GM12878 (cell line): ENCODE results near the gene SCUBE2. TPM values are rescaled to one million over a fixed set of nuclear protein-coding genes. Genes with fewer than 3 reads are reported as not detected.

Source experiments
- ATAC-seq: fragments of 200-7000 bp; cut with Tn5 transposase; 3 replicates; pipeline ENCODE4 v1.9.1; 2020; ENCODE audit warnings: mild to moderate bottlenecking, moderate library complexity
- BruUV-seq: library from RNA; stranded (reverse); fragments of 400-500 nt; replicated peaks from 2 replicates; lab custom pipeline; 2021; lab: Mats Ljungman, UMichigan
- CTCF ChIA-PET: fragments of 300-600 bp; sonication (Branson Sonifier 250); formaldehyde crosslinking; extraction: SDS; loops from one replicate; lab custom pipeline; 2021; ENCODE audit warnings: inconsistent platforms; lab: Yijun Ruan, JAX
- POLR2A ChIA-PET: fragments of 350-600 bp; formaldehyde crosslinking; extraction: SDS; loops from one replicate; lab custom pipeline; 2021; ENCODE audit warnings: inconsistent platforms; lab: Charles Lee
- RAD21 ChIA-PET: fragments of 300-600 bp; sonication (Branson Sonifier 250); formaldehyde crosslinking; loops from one replicate; lab custom pipeline; 2023; ENCODE audit warnings: antibody characterized with exemption; ENCODE audit not compliant: unreplicated experiment; lab: Charles Lee
- SMC1A ChIA-PET: fragments of 300-600 bp; sonication (Branson Sonifier 250); formaldehyde crosslinking; loops from one replicate; lab custom pipeline; 2023; ENCODE audit not compliant: unreplicated experiment, uncharacterized antibody; lab: Charles Lee
- DNase-seq: peaks from one replicate; pipeline ENCODE4 v3.0.0-alpha.2; 2011; ENCODE audit warnings: low read depth, low spot score
- FAIRE-seq: peaks from 3 replicates; lab custom pipeline; 2011; peaks lifted over from hg19 to GRCh38; lab: Jason Lieb, UNC
- H2AFZ ChIP-seq: 2 replicates; pipeline ENCODE4 v1.6.0; 2011; ENCODE audit warnings: low read depth, low read length, control low read depth; ENCODE audit not compliant: control insufficient read depth
- H3K27ac ChIP-seq: 2 replicates; pipeline ENCODE4 v1.5.1; 2011; ENCODE audit warnings: control low read depth; ENCODE audit not compliant: control insufficient read depth, insufficient read depth
- H3K27me3 ChIP-seq, 2 experiments: replicated peaks in 1 of 2; 2 replicates each; pipeline versions ENCODE4 v1.6.0 to v1.6.1; 2011; ENCODE audit warnings: low read length in 1 of 2; ENCODE audit not compliant: control insufficient read depth in 2 of 2, insufficient read depth in 2 of 2
- H3K36me3 ChIP-seq, 2 experiments: 2 replicates each; pipeline ENCODE4 v1.5.1; 2011; ENCODE audit warnings: low read length in 1 of 2; ENCODE audit not compliant: control insufficient read depth in 2 of 2, insufficient read depth in 2 of 2
- H3K4me1 ChIP-seq: 2 replicates; pipeline ENCODE4 v1.6.1; 2011; ENCODE audit warnings: mild to moderate bottlenecking, low read length, moderate library complexity, mixed read lengths; ENCODE audit not compliant: control insufficient read depth, insufficient read depth
- H3K4me2 ChIP-seq: 2 replicates; pipeline ENCODE4 v1.6.0; 2011; ENCODE audit warnings: control low read depth; ENCODE audit not compliant: control insufficient read depth, insufficient read depth
- H3K4me3 ChIP-seq: fragments of 200-600 bp; sonication (generic); 2 replicates; pipeline ENCODE4 v1.5.1; 2016
- H3K79me2 ChIP-seq: 2 replicates; pipeline ENCODE4 v1.6.0; 2011; ENCODE audit warnings: low read length; ENCODE audit not compliant: control insufficient read depth, insufficient read depth
- H3K9ac ChIP-seq: 2 replicates; pipeline ENCODE4 v1.8.0; 2011; ENCODE audit warnings: low read length, control low read depth, mixed read lengths; ENCODE audit not compliant: control insufficient read depth, insufficient read depth
- H3K9me3 ChIP-seq: replicated peaks from 3 replicates; pipeline ENCODE4 v1.5.1; 2011; ENCODE audit warnings: mild to moderate bottlenecking, low read length; ENCODE audit not compliant: control insufficient read depth, insufficient read depth
- H4K20me1 ChIP-seq: 2 replicates; pipeline ENCODE4 v1.6.0; 2011; ENCODE audit not compliant: control insufficient read depth, insufficient read depth
- BMI1 ChIP-seq: fragments of 450-650 bp; IDR thresholded peaks from 2 replicates; pipeline ENCODE4 v1.6.1; 2016; ENCODE audit warnings: mild to moderate bottlenecking, moderate library complexity, borderline replicate concordance
- CHD4 ChIP-seq: fragments of 200-600 bp; sonication (generic); IDR thresholded peaks from 2 replicates; pipeline ENCODE4 v1.6.1; 2016; ENCODE audit warnings: mild to moderate bottlenecking
- CREB1 ChIP-seq: IDR thresholded peaks from 2 replicates; pipeline ENCODE4 v1.6.1; 2012; ENCODE audit warnings: low read depth, mild to moderate bottlenecking, inconsistent platforms
- CUX1 ChIP-seq: IDR thresholded peaks from 2 replicates; pipeline ENCODE4 v1.6.1; 2012; ENCODE audit warnings: improper control_type of control experiment, low read depth, low read length; ENCODE audit not compliant: insufficient replicate concordance
- MEF2B ChIP-seq: fragments of 450-650 bp; IDR thresholded peaks from 2 replicates; pipeline ENCODE4 v1.6.1; 2018; ENCODE audit warnings: mild to moderate bottlenecking, moderate library complexity; ENCODE audit not compliant: partially characterized antibody, poor library complexity, severe bottlenecking
- MTA3 ChIP-seq: IDR thresholded peaks from 2 replicates; pipeline ENCODE4 v1.6.1; 2012; ENCODE audit warnings: low read length, inconsistent platforms, borderline replicate concordance
- NRF1 ChIP-seq: conservative IDR thresholded peaks from 2 replicates; pipeline ENCODE4 v1.6.1; 2011; ENCODE audit warnings: mild to moderate bottlenecking, low read depth, low read length, improper control_type of control experiment
- WGBS: methylation state at CpG from one replicate; pipeline ENCODE4 v1.1.6; 2016; ENCODE audit warnings: low lambda C conversion rate; ENCODE audit not compliant: insufficient replicate concordance, insufficient coverage; ENCODE audit errors: missing lambda C conversion rate; 5-methylcytosine and 5-hydroxymethylcytosine counted together
- in situ Hi-C: fragments of 300-500 bp; cut with MboI; formaldehyde crosslinking; loops from 9 replicates; pipeline ENCODE4 v1.14.3; 2018; ENCODE audit warnings: mixed read lengths
- intact Hi-C: fragments of 100-400 bp; cut with micrococcal nuclease; formaldehyde crosslinking; loops from one replicate; pipeline ENCODE4 v1.14.2; 2022; ENCODE audit not compliant: unreplicated experiment
- polyA plus RNA-seq, 11 experiments: library from polyadenylated mRNA; depleted of rRNA in 4 of 11; unstranded in 6 of 11; stranded (reverse) in 5 of 11; fragments of >200 nt; fragmentation: Nextera tagmentation in 4 of 11; fragmentation: Illumina TruSeq in 1 of 11; extraction: Ambion mirVana in 4 of 11; extraction: Trizol in 1 of 11; gene quantifications; 1 replicate in 1 of 11; 2 replicates in 10 of 11; pipeline versions ENCODE4 v1.2.1 to v1.2.3, GENCODE V29; 2011 to 2016; ENCODE audit warnings: inconsistent platforms in 2 of 11, missing spikeins in 2 of 11, low read depth in 1 of 11
- total RNA-seq, 4 experiments: library from RNA; depleted of rRNA in 3 of 4; stranded (reverse); fragments of >200 nt in 3 of 4; fragmentation: Illumina TruSeq in 1 of 4; extraction: Trizol in 1 of 4; gene quantifications; 2 replicates each; pipeline versions ENCODE4 v1.2.1 to v1.2.3, GENCODE V29; 2013 to 2021
- TF ChIP-seq, protein P1 (sequence below): fragments of 450-650 bp; formaldehyde crosslinking; IDR thresholded peaks from 2 replicates; pipeline ENCODE4 v1.4.0; 2022; ENCODE audit warnings: mild to moderate bottlenecking, moderate library complexity

The SCUBE2 gene
- total and polyA plus RNA-seq, 10 of the 15 experiments (the other 5 are each of a cell fraction or from before 2014, with no cell fraction given), result 0.12 to 0.56 (median 0.31) TPM; not detected in 2

GRCh38 chr11:8989453-8989852 lies 101.9 kb downstream of the SCUBE2 start:
- H3K4me1 ChIP-seq, result no peaks in the 10 kb centered on the region

DNA sequence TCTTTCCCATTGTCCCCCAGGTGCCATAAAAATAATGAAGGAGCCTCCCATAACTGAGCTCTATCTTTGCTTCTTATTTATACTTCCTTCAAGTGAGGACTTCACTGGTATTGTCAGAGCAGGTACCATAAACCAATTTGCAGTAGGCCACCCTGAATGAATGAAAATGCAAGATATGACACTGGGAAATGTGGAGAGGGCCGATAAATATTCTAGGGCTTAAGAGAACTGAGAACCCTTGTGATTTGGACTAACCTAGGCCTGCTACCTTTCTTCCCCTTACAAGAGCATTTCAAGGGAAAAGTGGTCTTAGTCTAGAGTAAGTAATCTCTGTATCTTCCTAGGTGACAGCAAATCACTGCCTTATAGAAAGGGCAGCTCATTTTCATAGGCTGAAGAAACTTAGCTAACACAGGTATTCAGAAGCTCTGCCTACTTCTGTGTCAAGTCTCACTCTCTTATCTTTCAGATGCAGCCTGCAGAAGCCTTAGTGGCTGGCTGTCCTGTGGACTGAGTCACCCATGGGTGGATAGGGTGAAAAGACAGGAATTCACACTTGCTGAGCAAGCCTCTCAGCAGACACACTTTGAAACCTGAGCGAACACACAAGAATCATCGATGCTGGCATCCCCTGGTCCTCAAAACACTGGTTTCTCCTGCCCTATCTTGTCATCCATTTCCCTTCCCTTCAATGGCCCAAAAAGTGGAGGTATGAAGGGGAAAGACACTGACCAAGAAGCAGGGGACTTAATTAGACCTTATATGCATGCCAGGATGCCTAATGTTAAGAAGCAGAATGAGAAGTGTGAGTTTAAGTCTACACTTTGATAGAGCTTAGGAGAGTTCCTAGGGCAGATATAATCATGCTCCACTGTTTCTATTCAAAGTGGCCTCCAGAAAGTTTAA lies 102.8 kb downstream of the SCUBE2 start:
- intact Hi-C loops, result no loop called here
- Histone ChIP-seq H4K20me1 (no peaks in the 10 kb centered on the region), H3K4me2 (no peak overlapping the region), H3K4me3 (no peak overlapping the region), H3K27me3 (peaks cover 0 to 2% of the 10 kb centered on the region in 2 experiments; a peak in 1 of 4 replicates), H3K27ac (no peak overlapping the region), H3K9ac (no peak overlapping the region), H3K79me2 (no peaks in the 10 kb centered on the region), H3K4me1 (no peaks in the 10 kb centered on the region), H2AFZ (no peak overlapping the region), H3K36me3 (no peaks in the 10 kb centered on the region), H3K9me3 (no peaks in the 10 kb centered on the region)
- BruUV-seq, result no TSS peak
- no peak for DNase-seq
- in situ Hi-C loops, result no loop called here
- ChIA-PET POLR2A (no interaction called here), CTCF (interaction anchor here (0.8 to 1.5 kb wide), 3 partner anchors 101 to 149 kb away, joined by 3 to 4 read pairs (median 3); no protein-coding TSS in a partner anchor), SMC1A (no interaction called here), RAD21 (interaction anchor here (0.5 kb wide), 1 partner anchor 515 kb away, joined by 4 read pairs; no protein-coding TSS in a partner anchor)
- FAIRE-seq, result no peak
- WGBS, result 48% methylated on average over 3 of the region's 3 CpGs
- no peak for ATAC-seq
- no peak for TF ChIP-seq CUX1
- TF ChIP-seq MTA3, result no peak
- TF ChIP-seq, protein P1, sequence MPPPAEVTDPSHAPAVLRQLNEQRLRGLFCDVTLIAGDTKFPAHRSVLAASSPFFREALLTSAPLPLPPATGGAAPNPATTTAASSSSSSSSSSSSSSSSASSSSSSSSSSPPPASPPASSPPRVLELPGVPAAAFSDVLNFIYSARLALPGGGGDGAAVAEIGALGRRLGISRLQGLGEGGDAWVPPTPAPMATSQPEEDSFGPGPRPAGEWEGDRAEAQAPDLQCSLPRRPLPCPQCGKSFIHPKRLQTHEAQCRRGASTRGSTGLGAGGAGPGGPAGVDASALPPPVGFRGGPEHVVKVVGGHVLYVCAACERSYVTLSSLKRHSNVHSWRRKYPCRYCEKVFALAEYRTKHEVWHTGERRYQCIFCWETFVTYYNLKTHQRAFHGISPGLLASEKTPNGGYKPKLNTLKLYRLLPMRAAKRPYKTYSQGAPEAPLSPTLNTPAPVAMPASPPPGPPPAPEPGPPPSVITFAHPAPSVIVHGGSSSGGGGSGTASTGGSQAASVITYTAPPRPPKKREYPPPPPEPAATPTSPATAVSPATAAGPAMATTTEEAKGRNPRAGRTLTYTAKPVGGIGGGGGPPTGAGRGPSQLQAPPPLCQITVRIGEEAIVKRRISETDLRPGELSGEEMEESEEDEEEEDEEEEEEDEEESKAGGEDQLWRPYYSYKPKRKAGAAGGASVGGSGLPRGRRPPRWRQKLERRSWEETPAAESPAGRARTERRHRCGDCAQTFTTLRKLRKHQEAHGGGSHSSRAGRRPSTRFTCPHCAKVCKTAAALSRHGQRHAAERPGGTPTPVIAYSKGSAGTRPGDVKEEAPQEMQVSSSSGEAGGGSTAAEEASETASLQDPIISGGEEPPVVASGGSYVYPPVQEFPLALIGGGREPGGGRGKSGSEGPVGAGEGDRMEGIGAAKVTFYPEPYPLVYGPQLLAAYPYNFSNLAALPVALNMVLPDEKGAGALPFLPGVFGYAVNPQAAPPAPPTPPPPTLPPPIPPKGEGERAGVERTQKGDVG (CRISPR knock-in tag), result no peak
- no peak for TF ChIP-seq NRF1

More at GRCh38 chr11:8989453-8989852, 101.9 kb downstream of the SCUBE2 start:
- WGBS, result 35% methylated on average over 1 of the region's 1 CpG
- no TSS peak for BruUV-seq
- no peaks in the 10 kb centered on the region for H3K79me2 ChIP-seq
- RAD21 ChIA-PET, result no interaction called here
- H3K36me3 ChIP-seq, result no peaks in the 10 kb centered on the region
- no peak overlapping the region for H3K4me3 ChIP-seq
- no peak overlapping the region for H3K27ac ChIP-seq
- in situ Hi-C loops (no loop called here), intact Hi-C loops (no loop called here)
- SMC1A ChIA-PET, result no interaction called here
- ATAC-seq, result no peak
- no peak for DNase-seq
- no peaks in the 10 kb centered on the region for H4K20me1 ChIP-seq
- FAIRE-seq, result no peak
- no peak overlapping the region for H2AFZ ChIP-seq
- CTCF ChIA-PET, result interaction anchor here (0.8 to 1.0 kb wide), 2 partner anchors 100 to 148 kb away, joined by 3 read pairs; no protein-coding TSS in a partner anchor
- POLR2A ChIA-PET, result no interaction called here
- H3K4me2 ChIP-seq, result no peak overlapping the region
- H3K9me3 ChIP-seq, result no peaks in the 10 kb centered on the region
- no peak overlapping the region for H3K9ac ChIP-seq
- TF ChIP-seq CHD4, result no peak
- no peak for TF ChIP-seq CREB1
- no peak for TF ChIP-seq MEF2B
- TF ChIP-seq BMI1, result no peak
- peaks cover 0 to 2% of the 10 kb centered on the region in 2 experiments; a peak in 1 of 4 replicates for H3K27me3 ChIP-seq
